COLO829 (cell line): ENCODE data around the gene PSMC6.
"Not testable (repeated sequence)": the region's sequence is repeated elsewhere in the genome, so short reads cannot be mapped to it uniquely, and the experiment has no call there.

Source experiments
- DNase-seq: peaks from one replicate; pipeline ENCODE4 v3.0.0; 2012; ENCODE audit warnings: low spot score

PSMC6 gene

GRCh38 chr14:52723514-52724359 is 16.7 kb downstream of the PSMC6 start:
- DNase-seq, result no peak

GRCh38 chr14:52724360-52724644 is 17.3 kb downstream of the PSMC6 start:
- DNase-seq, result no peak

GRCh38 chr14:52727509-52727908 is 20.5 kb downstream of the PSMC6 start:
- DNase-seq, result not testable (repeated sequence)

- DNase-seq, result not testable (repeated sequence)
These were observed 22.0 kb downstream of the PSMC6 start for GRCh38 chr14:52729035-52729434.

- DNase-seq, result no peak
These were observed 22.6 kb downstream of the PSMC6 start for GRCh38 chr14:52729585-52729924.

GRCh38 chr14:52729925-52730708 is 23.1 kb downstream of the PSMC6 start, which contains the start of gene STYX:
Gene STYX (plus strand): TSS chr14:52730166. CDS start chr14:52730475, 309 bp downstream.
- DNase-seq, result peak; percentile 83

- no peak for DNase-seq
These were observed 23.7 kb downstream of the PSMC6 start for GRCh38 chr14:52730709-52731111.

- DNase-seq, result no peak
These were observed 26.8 kb downstream of the PSMC6 start for GRCh38 chr14:52733824-52734223.

- no peak for DNase-seq
These were observed 29.0 kb downstream of the PSMC6 start for GRCh38 chr14:52735921-52736489.

GRCh38 chr14:52738409-52738808 is 31.4 kb downstream of the PSMC6 start:
- DNase-seq, result no peak

GRCh38 chr14:52740751-52741150 is 33.8 kb downstream of the PSMC6 start:
- no peak for DNase-seq

GRCh38 chr14:52741865-52742264 is 34.9 kb downstream of the PSMC6 start:
- DNase-seq, result no peak

- no peak for DNase-seq
These were observed 41.8 kb downstream of the PSMC6 start for GRCh38 chr14:52748647-52749292.

- no peak for DNase-seq
These were observed 48.8 kb downstream of the PSMC6 start for GRCh38 chr14:52755607-52756316.

GRCh38 chr14:52759145-52759544 is 52.1 kb downstream of the PSMC6 start:
- DNase-seq, result no peak

GRCh38 chr14:52762923-52763322 is 55.9 kb downstream of the PSMC6 start:
- DNase-seq, result not testable (repeated sequence)

GRCh38 chr14:52767058-52767833 is 60.2 kb downstream of the PSMC6 start:
- no peak for DNase-seq

GRCh38 chr14:52769887-52770286 is 62.9 kb downstream of the PSMC6 start:
- no peak for DNase-seq

- DNase-seq, result no peak
These were observed 69.8 kb downstream of the PSMC6 start for GRCh38 chr14:52776816-52777215.
